Transverse colon (tissue), 4 donors: Measurements from ENCODE around the gene ZNF684. TPM values are rescaled to one million over a fixed set of nuclear protein-coding genes. Genes with fewer than 3 reads are reported as not detected.
"Not testable (repeated sequence)": the region's sequence is repeated elsewhere in the genome, so short reads cannot be mapped to it uniquely, and the experiment has no call there.

Source experiments
- DNase-seq: peaks from one replicate; pipeline ENCODE4 v3.0.0-alpha.2; 2019
- H3K27ac ChIP-seq, 4 donors: fragments of 200-600 bp; sonication (generic); 2 replicates each; pipeline ENCODE4 v1.5.1; 2016 to 2018; ENCODE audit warnings: inconsistent platforms in 4 of 4
- H3K27me3 ChIP-seq: fragments of 200-600 bp; sonication (generic); 2 replicates; pipeline ENCODE4 v1.5.1; 2017; ENCODE audit warnings: inconsistent platforms
- H3K36me3 ChIP-seq, 4 donors: fragments of 200-600 bp; sonication (generic); 2 replicates each; pipeline ENCODE4 v1.5.1; 2017 to 2019; ENCODE audit warnings: inconsistent platforms in 4 of 4
- H3K4me1 ChIP-seq, 4 donors: fragments of 200-600 bp; sonication (generic); 2 replicates each; pipeline ENCODE4 v1.5.1; 2017 to 2020; ENCODE audit warnings: inconsistent platforms in 4 of 4
- H3K4me3 ChIP-seq, 4 donors: fragments of 200-600 bp; sonication (generic); 1 replicate in 1 of 4; 2 replicates in 3 of 4; pipeline versions ENCODE4 v1.5.1 to v1.6.1; 2017 to 2019; ENCODE audit warnings: inconsistent platforms in 4 of 4
- H3K9me3 ChIP-seq, 2 donors: fragments of 200-600 bp; sonication (generic); 2 replicates each; pipeline ENCODE4 v1.5.1; 2017 to 2019; ENCODE audit warnings: inconsistent platforms in 2 of 2
- EP300 ChIP-seq: sonication (generic); formaldehyde crosslinking; IDR thresholded peaks from one replicate; pipeline ENCODE4 v1.6.1; 2017; ENCODE audit warnings: antibody characterized with exemption, low read depth
- POLR2A ChIP-seq: fragments of 450-650 bp; IDR thresholded peaks from one replicate; pipeline ENCODE4 v1.6.1; 2016; ENCODE audit warnings: antibody characterized with exemption, mild to moderate bottlenecking, moderate library complexity
- POLR2AphosphoS5 ChIP-seq, 3 donors: sonication (generic); formaldehyde crosslinking; IDR thresholded peaks; one replicate each; pipeline ENCODE4 v1.6.1; 2016; ENCODE audit warnings: antibody characterized with exemption in 3 of 3
- WGBS, 2 donors: methylation state at CpG; one replicate each; pipeline ENCODE4 v1.1.5; 2018; ENCODE audit warnings: low coverage in 1 of 2; 5-methylcytosine and 5-hydroxymethylcytosine counted together
- in situ Hi-C, 4 donors: fragments of 200-750 bp; cut with MboI; loops; one replicate each; pipeline versions ENCODE4 v1.15.0 to v1.15.1; 2017; ENCODE audit warnings: low sequenced_read_pairs in 3 of 4, low pct_ligation_motif_present in 1 of 4, low pct_unique_long_range_greater_than_20kb in 1 of 4
- intact Hi-C: fragments of 100-400 bp; cut with DNase I; formaldehyde crosslinking; loops from one replicate; pipeline ENCODE4 v1.15.1; 2023; ENCODE audit warnings: low total_unique reads
- total RNA-seq, 4 donors: library from RNA; depleted of rRNA; stranded (reverse); fragments of >200 nt; gene quantifications; one replicate each; pipeline ENCODE4 v1.1.0, GENCODE V29; 2016
- TF ChIP-seq, protein P1 (sequence below), 5 experiments: fragments of 200-600 bp in 3 of 5; fragments of 450-650 bp in 2 of 5; sonication (generic) in 3 of 5; IDR thresholded peaks; 1 replicate in 2 of 5; 2 replicates in 3 of 5; pipeline ENCODE4 v1.5.1; 2016 to 2017; ENCODE audit warnings: antibody characterized with exemption in 5 of 5, inconsistent platforms in 3 of 5, mild to moderate bottlenecking in 2 of 5, moderate library complexity in 1 of 5

The ZNF684 gene
- total RNA-seq, 4 donors from 2014 or later = 5.4 to 7.1 (median 6.7) TPM; not detected in 1

DNA sequence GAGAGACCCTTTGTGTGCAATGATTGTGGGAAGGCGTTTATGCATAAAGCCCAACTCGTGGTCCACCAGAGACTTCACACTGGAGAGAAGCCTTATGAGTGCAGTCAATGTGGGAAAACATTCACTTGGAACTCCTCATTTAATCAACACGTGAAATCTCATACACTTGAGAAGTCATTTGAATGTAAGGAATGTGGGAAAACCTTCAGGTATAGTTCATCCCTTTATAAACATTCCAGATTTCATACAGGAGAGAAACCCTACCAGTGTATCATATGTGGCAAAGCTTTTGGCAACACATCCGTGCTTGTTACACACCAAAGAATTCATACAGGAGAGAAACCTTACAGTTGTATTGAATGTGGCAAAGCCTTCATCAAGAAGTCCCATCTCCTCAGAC is 15.5 kb downstream of the ZNF684 start:
- in situ Hi-C loops = no loop called here
- intact Hi-C loops = no loop called here
- Histone ChIP-seq H3K27me3 (no peaks in the 10 kb centered on the region), H3K9me3 (peaks cover 12 to 26% of the 10 kb centered on the region in 2 donors), H3K4me1 (no peaks in the 10 kb centered on the region), H3K4me3 (no peak overlapping the region), H3K36me3 (peaks cover 0 to 56% (median 26%) of the 10 kb centered on the region in 4 donors), H3K27ac (no peak overlapping the region)
- 96 to 97% methylated on average over 4 of the region's 4 CpGs for WGBS, 2 donors
- DNase-seq = no peak
- TF ChIP-seq, protein P1, sequence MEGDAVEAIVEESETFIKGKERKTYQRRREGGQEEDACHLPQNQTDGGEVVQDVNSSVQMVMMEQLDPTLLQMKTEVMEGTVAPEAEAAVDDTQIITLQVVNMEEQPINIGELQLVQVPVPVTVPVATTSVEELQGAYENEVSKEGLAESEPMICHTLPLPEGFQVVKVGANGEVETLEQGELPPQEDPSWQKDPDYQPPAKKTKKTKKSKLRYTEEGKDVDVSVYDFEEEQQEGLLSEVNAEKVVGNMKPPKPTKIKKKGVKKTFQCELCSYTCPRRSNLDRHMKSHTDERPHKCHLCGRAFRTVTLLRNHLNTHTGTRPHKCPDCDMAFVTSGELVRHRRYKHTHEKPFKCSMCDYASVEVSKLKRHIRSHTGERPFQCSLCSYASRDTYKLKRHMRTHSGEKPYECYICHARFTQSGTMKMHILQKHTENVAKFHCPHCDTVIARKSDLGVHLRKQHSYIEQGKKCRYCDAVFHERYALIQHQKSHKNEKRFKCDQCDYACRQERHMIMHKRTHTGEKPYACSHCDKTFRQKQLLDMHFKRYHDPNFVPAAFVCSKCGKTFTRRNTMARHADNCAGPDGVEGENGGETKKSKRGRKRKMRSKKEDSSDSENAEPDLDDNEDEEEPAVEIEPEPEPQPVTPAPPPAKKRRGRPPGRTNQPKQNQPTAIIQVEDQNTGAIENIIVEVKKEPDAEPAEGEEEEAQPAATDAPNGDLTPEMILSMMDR (IDR thresholded peaks at IDR 0.05) = no peak
- TF ChIP-seq EP300 = no peak
- no peak for TF ChIP-seq POLR2AphosphoS5 (IDR thresholded peaks at IDR 0.05)
- TF ChIP-seq POLR2A = no peak

DNA sequence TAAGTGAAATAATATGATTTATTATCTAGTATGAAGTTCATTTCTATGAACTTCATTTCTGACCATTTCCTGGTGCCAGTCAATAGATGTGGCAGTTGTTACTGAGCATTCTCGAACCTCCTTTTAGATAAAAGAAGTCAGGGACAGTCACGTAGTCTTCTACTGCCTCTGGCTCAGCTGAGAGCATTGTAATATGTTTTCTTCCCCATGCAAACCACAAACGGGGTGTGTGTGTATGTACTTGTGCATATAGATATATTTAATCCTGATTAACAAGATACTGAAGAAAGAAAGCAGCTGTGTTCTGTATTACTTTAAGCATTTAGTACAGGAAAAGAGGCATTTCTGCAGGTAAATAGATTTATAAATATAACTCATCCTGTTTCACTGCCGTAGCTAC is 21.6 kb downstream of the ZNF684 start:
- H3K36me3 ChIP-seq = no peaks in the 10 kb centered on the region
- TF ChIP-seq POLR2A (no peak), EP300 (no peak), POLR2AphosphoS5 (IDR thresholded peaks at IDR 0.05) (no peak)
- no peaks in the 10 kb centered on the region for H3K27me3 ChIP-seq
- H3K27ac ChIP-seq = no peak overlapping the region
- WGBS, 2 donors = 64 to 70% methylated on average over 4 of the region's 4 CpGs
- no peak overlapping the region for H3K4me3 ChIP-seq
- DNase-seq = no peak
- H3K4me1 ChIP-seq = no peaks in the 10 kb centered on the region
- no peaks in the 10 kb centered on the region for H3K9me3 ChIP-seq
- intact Hi-C loops (no loop called here), in situ Hi-C loops (no loop called here)

DNA sequence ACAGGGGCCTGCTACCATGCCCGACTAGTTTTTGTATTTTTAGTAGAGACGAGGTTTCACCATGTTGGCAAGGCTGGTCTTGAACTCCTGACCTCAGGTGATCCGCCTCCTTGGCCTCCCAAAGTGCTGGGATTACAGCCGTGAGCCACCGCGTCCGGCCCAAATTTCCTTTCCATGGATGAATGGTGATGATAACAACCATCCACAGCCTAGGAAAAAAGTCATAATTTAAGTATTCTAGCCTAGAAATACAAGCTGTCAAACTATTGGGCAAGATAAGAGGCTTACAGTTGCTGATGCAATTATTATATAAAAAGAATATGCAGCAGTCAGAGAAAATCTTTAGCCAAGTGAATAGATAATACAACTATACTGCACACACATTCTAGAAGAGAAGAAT is 23.4 kb downstream of the ZNF684 start:
- WGBS, 2 donors = 83% methylated on average over 7 of the region's 7 CpGs; no CpG with 5 or more reads in 1 of the 2 donors
- H3K36me3 ChIP-seq, H3K4me1 ChIP-seq, H3K9me3 ChIP-seq, H3K27ac ChIP-seq, H3K27me3 ChIP-seq, H3K4me3 ChIP-seq, DNase-seq, in situ Hi-C loops, intact Hi-C loops: not testable (repeated sequence)

- Histone ChIP-seq H3K27me3 (no peaks in the 10 kb centered on the region), H3K9me3 (no peaks in the 10 kb centered on the region), H3K4me3 (no peak overlapping the region), H3K36me3 (no peaks in the 10 kb centered on the region), H3K27ac (no peak overlapping the region), H3K4me1 (no peaks in the 10 kb centered on the region)
- DNase-seq = no peak
- TF ChIP-seq POLR2A (no peak), POLR2AphosphoS5 (IDR thresholded peaks at IDR 0.05) (no peak)
- TF ChIP-seq, protein P1 (IDR thresholded peaks at IDR 0.05) = no peak
- intact Hi-C loops = no loop called here
- 51 to 71% methylated on average over 3 to 5 of the region's 5 CpGs for WGBS, 2 donors
- in situ Hi-C loops = no loop called here
These were observed 24.7 kb downstream of the ZNF684 start for GRCh38 chr1:40556121-40556520.

DNA sequence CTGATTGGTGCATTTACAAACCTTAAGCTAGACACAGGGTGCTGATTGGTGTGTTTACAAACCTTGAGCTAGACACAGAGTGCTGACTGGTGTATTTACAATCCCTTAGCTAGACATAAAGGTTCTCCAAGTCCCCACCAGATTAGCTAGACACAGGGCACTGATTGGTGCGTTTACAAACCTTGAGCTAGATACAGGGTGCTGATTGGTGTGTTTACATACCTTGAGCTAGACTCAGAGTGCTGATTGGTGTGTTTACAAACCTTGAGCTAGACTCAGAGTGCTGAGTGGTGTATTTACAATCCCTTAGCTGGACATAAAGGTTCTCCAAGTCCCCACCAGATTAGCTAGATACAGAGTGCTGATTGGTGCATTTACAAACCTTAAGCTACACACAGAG is 26.8 kb downstream of the ZNF684 start:
- not testable (repeated sequence) for DNase-seq
- WGBS, 2 donors = 100% methylated on average over 1 of the region's 1 CpG; no CpG with 5 or more reads in 1 of the 2 donors

GRCh38 chr1:40562185-40562584 is 30.7 kb downstream of the ZNF684 start:
- intact Hi-C loops = no loop called here
- H3K36me3 ChIP-seq = no peaks in the 10 kb centered on the region
- WGBS, 2 donors = 88% methylated on average over 2 of the region's 2 CpGs
- H3K9me3 ChIP-seq = no peaks in the 10 kb centered on the region
- H3K4me3 ChIP-seq = no peak overlapping the region
- DNase-seq = no peak
- no peaks in the 10 kb centered on the region for H3K27me3 ChIP-seq
- no peaks in the 10 kb centered on the region for H3K4me1 ChIP-seq
- no peak for TF ChIP-seq POLR2AphosphoS5 (IDR thresholded peaks at IDR 0.05)
- TF ChIP-seq EP300 = no peak
- TF ChIP-seq POLR2A = no peak
- TF ChIP-seq, protein P1 (IDR thresholded peaks at IDR 0.05) = no peak
- no peak overlapping the region for H3K27ac ChIP-seq
- in situ Hi-C loops = no loop called here

More for the DNA sequence above, 26.8 kb downstream of the ZNF684 start:
- H3K4me3 ChIP-seq, in situ Hi-C loops, H3K27me3 ChIP-seq, H3K9me3 ChIP-seq, intact Hi-C loops, H3K27ac ChIP-seq, H3K36me3 ChIP-seq, H3K4me1 ChIP-seq: not testable (repeated sequence)
